ENCODE measurements around the gene KCTD15. TPM values are rescaled to one million over a fixed set of nuclear protein-coding genes. Genes with fewer than 3 reads are reported as not detected.

Gene KCTD15
- total and polyA plus RNA-seq, 8 donors = 14.1 to 172 (median 30.1) TPM

DNA sequence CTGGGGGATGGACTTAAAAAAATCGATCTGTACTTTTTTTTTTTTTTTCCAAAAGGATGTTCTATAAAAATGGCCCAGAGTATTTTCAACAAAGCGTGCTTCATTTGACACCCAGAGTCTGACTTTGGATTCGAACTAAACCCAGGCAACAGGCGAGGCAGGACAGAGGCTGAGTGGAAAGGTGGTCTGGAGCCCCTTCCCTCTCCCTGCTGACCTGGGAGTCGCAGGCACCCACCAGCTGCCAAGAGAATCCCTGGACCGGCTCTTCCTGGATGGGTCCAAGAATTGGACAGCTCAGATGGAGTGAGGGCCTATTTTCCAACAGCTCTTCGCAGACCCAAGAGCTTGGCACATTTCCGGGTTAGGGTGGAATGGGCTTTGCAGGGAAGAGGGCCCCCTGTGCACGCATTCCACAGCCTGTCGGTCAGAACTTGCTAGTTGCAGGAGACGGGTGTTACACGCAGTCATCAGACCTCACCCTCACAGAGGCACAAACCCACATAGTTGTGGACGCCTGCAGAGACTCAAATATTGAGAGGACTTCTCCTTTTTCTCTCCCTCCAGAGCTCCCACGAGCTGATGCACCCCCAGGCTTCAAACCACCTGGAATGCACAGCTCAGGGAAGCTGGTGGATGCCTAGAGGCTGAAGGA is 15.2 kb downstream of the KCTD15 start:
- Histone ChIP-seq H3K9me3 (no peaks in the 10 kb centered on the region), H3K4me3 (no peak overlapping the region), H3K36me3 (peaks cover 31 to 74% (median 68%) of the 10 kb centered on the region in 4 donors), H3K27ac (no peak overlapping the region), H3K4me1 (peaks cover 0 to 19% (median 9%) of the 10 kb centered on the region in 4 donors), H3K27me3 (no peaks in the 10 kb centered on the region)
- TF ChIP-seq POLR2AphosphoS5 (IDR thresholded peaks at IDR 0.05) (no peak), EP300 (IDR thresholded peaks at IDR 0.05) (no peak), POLR2A (IDR thresholded peaks at IDR 0.05) (no peak)
- no peak for DNase-seq
- intact Hi-C loops (cut with DNase I; ENCODE audit: low total_unique reads) = no loop called here
- 75 to 86% (median 78%) methylated on average over 14 of the region's 14 CpGs for WGBS, 5 donors

DNA sequence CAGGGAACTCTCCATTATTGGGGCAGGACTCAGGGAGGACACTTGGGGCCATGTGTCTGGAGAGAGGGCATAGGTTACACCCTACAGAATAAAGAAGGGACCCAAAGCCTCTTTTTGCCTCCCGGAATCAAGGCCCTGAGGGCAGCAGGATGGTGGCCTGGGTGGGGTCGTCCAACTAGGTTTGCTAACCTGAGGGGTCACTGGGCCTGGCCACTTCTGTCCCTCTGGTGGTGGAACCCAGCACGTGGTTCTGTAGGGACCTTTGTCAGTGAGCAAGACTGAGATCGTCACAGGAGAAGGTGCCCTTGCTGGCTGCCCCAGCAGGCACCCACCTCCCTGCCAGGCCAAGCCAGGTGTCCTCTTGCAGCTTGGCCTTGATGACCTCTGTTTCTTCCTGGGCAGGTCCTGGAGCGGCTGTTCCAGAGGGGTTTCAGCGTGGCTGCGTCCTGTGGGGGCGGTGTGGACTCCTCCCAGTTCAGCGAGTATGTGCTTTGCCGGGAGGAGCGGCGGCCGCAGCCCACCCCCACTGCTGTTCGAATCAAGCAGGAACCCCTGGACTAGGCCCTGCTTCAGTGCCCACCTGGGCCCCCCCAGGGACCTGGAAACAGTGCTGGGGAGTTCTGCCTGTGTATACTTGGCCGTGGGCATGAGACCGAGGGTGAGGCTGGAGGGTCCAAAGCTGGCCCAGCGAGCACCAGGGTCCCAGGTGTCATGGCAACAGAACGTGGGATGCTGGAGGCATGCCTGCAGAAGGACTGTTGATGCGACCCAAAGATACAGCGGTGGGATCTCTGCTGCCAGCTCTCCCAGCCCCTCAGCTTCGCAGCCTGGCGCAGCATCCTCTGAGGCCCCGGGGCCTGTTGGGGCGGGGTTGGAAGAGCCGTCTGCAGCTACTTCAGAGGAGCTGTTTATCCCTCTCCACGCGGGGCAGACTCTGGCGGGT is 16.0 kb downstream of the KCTD15 start:
- Histone ChIP-seq H3K9me3 (no peaks in the 10 kb centered on the region), H3K27me3 (no peaks in the 10 kb centered on the region), H3K27ac (no peak overlapping the region), H3K4me3 (no peak overlapping the region), H3K36me3 (peaks cover 23 to 66% (median 61%) of the 10 kb centered on the region in 4 donors), H3K4me1 (peaks cover 0 to 19% (median 9%) of the 10 kb centered on the region in 4 donors)
- 76 to 87% (median 84%) methylated on average over 13 to 28 of the region's 28 CpGs for WGBS, 5 donors
- intact Hi-C loops (cut with DNase I; ENCODE audit: low total_unique reads) = no loop called here
- no peak for DNase-seq
- TF ChIP-seq POLR2A (IDR thresholded peaks at IDR 0.05) = no peak
- TF ChIP-seq EP300 (IDR thresholded peaks at IDR 0.05) = no peak
- TF ChIP-seq, protein P1, sequence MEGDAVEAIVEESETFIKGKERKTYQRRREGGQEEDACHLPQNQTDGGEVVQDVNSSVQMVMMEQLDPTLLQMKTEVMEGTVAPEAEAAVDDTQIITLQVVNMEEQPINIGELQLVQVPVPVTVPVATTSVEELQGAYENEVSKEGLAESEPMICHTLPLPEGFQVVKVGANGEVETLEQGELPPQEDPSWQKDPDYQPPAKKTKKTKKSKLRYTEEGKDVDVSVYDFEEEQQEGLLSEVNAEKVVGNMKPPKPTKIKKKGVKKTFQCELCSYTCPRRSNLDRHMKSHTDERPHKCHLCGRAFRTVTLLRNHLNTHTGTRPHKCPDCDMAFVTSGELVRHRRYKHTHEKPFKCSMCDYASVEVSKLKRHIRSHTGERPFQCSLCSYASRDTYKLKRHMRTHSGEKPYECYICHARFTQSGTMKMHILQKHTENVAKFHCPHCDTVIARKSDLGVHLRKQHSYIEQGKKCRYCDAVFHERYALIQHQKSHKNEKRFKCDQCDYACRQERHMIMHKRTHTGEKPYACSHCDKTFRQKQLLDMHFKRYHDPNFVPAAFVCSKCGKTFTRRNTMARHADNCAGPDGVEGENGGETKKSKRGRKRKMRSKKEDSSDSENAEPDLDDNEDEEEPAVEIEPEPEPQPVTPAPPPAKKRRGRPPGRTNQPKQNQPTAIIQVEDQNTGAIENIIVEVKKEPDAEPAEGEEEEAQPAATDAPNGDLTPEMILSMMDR (IDR thresholded peaks at IDR 0.05) = no peak
- no peak for TF ChIP-seq POLR2AphosphoS5 (IDR thresholded peaks at IDR 0.05)

DNA sequence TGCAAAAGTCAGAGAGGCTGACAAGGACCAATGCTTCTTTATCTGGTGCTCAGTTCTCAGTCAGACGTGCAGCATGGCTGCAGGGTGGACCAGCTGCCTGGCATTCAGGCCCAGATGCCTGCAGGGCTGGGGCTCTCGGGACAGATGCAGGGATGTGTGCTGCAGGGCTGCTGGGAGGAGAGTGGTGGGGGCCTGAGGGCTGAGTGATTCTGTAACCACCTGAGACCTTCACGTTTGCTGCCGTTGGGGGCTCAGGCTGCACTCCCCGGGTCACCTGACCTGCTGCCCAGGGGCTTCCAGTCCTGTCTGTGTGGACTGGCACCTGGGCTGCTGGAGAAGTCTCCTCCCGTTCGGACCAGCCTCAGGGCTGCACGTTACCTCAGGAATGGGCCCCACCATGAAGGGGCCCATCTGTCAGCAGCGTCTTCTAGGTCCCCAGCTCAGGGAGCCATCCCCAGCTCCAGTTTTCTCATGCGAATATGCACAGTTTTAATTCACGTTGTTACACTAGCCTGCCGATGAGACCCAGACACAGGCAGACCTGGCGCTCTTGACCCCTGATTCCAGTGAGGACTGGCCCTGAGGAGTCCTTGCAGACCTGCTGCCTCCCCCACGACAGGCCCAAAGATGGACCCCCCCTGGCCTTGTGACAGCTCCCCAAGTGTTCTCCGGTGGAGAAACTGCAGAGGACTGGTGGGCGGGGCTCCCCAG is 16.9 kb downstream of the KCTD15 start:
- Histone ChIP-seq H3K4me3 (no peak overlapping the region), H3K27me3 (no peaks in the 10 kb centered on the region), H3K36me3 (peaks cover 20 to 57% (median 52%) of the 10 kb centered on the region in 4 donors), H3K27ac (no peak overlapping the region), H3K9me3 (no peaks in the 10 kb centered on the region), H3K4me1 (peaks cover 0 to 19% (median 9%) of the 10 kb centered on the region in 4 donors)
- 81 to 86% (median 83%) methylated on average over 13 to 16 of the region's 16 CpGs for whole genome bisulfite sequencing, 5 donors
- TF ChIP-seq POLR2AphosphoS5 (IDR thresholded peaks at IDR 0.05) (no peak), POLR2A (IDR thresholded peaks at IDR 0.05) (no peak), EP300 (IDR thresholded peaks at IDR 0.05) (no peak)
- TF ChIP-seq, protein P1 (IDR thresholded peaks at IDR 0.05) = no peak
- intact Hi-C loops (cut with DNase I; ENCODE audit: low total_unique reads) = no loop called here
- no peak for DNase-seq

- DNase-seq = no peak
- no peak for TF ChIP-seq EP300 (IDR thresholded peaks at IDR 0.05)
- Histone ChIP-seq H3K4me1 (peaks cover 3 to 24% (median 14%) of the 10 kb centered on the region in 4 donors), H3K9me3 (no peaks in the 10 kb centered on the region), H3K27ac (no peak overlapping the region), H3K36me3 (peaks cover 20 to 48% (median 44%) of the 10 kb centered on the region in 4 donors), H3K4me3 (no peak overlapping the region), H3K27me3 (no peaks in the 10 kb centered on the region)
- intact Hi-C loops (cut with DNase I; ENCODE audit: low total_unique reads) = no loop called here
- WGBS, 5 donors = 68 to 84% (median 77%) methylated on average over 17 to 21 of the region's 21 CpGs
Measured at GRCh38 chr19:33814181-33815165, 17.8 kb downstream of the KCTD15 start.

Measured in stomach (tissue), 9 donors.